Left lung (tissue), 10 donors: Measurements from ENCODE around the gene TSFM. TPM values are rescaled to one million over a fixed set of nuclear protein-coding genes. Genes with fewer than 3 reads are reported as not detected.
A peak's percentile ranks its signal among the peaks of the same experiment; 100 is the strongest.

Experiments
- ATAC-seq: fragments of 200-7000 bp; cut with Tn5 transposase; one replicate; pipeline ENCODE4 v1.9.1; 2020; ENCODE audit warnings: moderate library complexity
- DNase-seq, 4 donors: peaks; one replicate each; pipeline ENCODE4 v3.0.0-alpha.2; 2013 to 2020
- H3K27ac ChIP-seq, 2 donors: fragments of 200-600 bp; sonication (generic) in 1 of 2; one replicate each; pipeline versions ENCODE4 v1.5.0 to v1.8.0; 2020 to 2021
- H3K27me3 ChIP-seq, 2 donors: fragments of 200-600 bp; sonication (generic) in 1 of 2; one replicate each; pipeline versions ENCODE4 v1.5.0 to v1.8.0; 2020 to 2021
- H3K36me3 ChIP-seq, 2 donors: fragments of 200-600 bp; sonication (generic) in 1 of 2; one replicate each; pipeline versions ENCODE4 v1.5.0 to v1.8.0; 2020 to 2021
- H3K4me1 ChIP-seq, 2 donors: fragments of 200-600 bp; one replicate each; pipeline ENCODE4 v1.8.0; 2021
- H3K4me3 ChIP-seq, 2 donors: fragments of 200-600 bp; sonication (generic) in 1 of 2; one replicate each; pipeline versions ENCODE4 v1.5.0 to v1.8.0; 2020 to 2021; ENCODE audit warnings: mild to moderate bottlenecking in 1 of 2
- H3K9me3 ChIP-seq, 2 donors: fragments of 200-600 bp; sonication (generic) in 1 of 2; one replicate each; pipeline versions ENCODE4 v1.5.0 to v1.8.0; 2020 to 2021
- CTCF ChIP-seq, 2 donors: fragments of 200-600 bp; sonication (generic) in 1 of 2; IDR thresholded peaks; one replicate each; pipeline versions ENCODE4 v1.5.0 to v1.8.0; 2021; ENCODE audit warnings: antibody characterized with exemption in 2 of 2
- intact Hi-C, 2 donors: fragments of 100-400 bp; cut with DNase I; formaldehyde crosslinking; loops; one replicate each; pipeline versions ENCODE4 v1.11.2 to v1.14.2; 2022
- polyA plus RNA-seq, 6 donors: library from polyadenylated mRNA; unstranded; fragments of 120-200 nt; gene quantifications; one replicate each; pipeline ENCODE4 v1.2.1, GENCODE V29; 2013; ENCODE audit not compliant: insufficient read length in 6 of 6
- total RNA-seq, 2 donors: library from RNA; stranded (reverse); fragmentation: NEBNext Ultra II Directional; extraction: Animal tissue kit (Norgen Biotek cat#: 25700); gene quantifications; one replicate each; pipeline ENCODE4 v1.2.1, GENCODE V29; 2021
- donor health status: DM: no; HTN: yes; CAD: no.
- donor health status: DM: no; HTN: no; CAD: no.

Gene TSFM
- total and polyA plus RNA-seq, 8 donors = 25.6 to 35.3 (median 30.7) TPM

GRCh38 chr12:57741844-57742738 lies 40.5 kb upstream of the TSFM start:
- Histone ChIP-seq H3K27ac (peak overlapping the region in 1 of 2 donors; percentile 81), H3K27me3 (peaks cover 27 to 46% of the 10 kb centered on the region in 2 donors), H3K4me3 (peak overlapping the region in 1 of 2 donors; percentile 50), H3K9me3 (no peaks in the 10 kb centered on the region), H3K36me3 (peaks cover 0 to 18% of the 10 kb centered on the region in 2 donors), H3K4me1 (peaks cover 12 to 59% of the 10 kb centered on the region in 2 donors)
- DNase-seq (peak in 1 of 4 donors; percentile 64), ATAC-seq (no peak)
- no peak for TF ChIP-seq CTCF (IDR thresholded peaks at IDR 0.05)
- intact Hi-C loops = no loop called here

GRCh38 chr12:57743769-57744168 lies 38.8 kb upstream of the TSFM start:
- TF ChIP-seq CTCF (IDR thresholded peaks at IDR 0.05) = no peak
- intact Hi-C loops = no loop called here
- H3K4me3 ChIP-seq = no peak overlapping the region
- DNase-seq = no peak
- H3K27me3 ChIP-seq = peaks cover 12 to 29% of the 10 kb centered on the region in 2 donors
- H3K9me3 ChIP-seq = no peaks in the 10 kb centered on the region
- no peak for ATAC-seq
- peaks cover 0 to 28% of the 10 kb centered on the region in 2 donors for H3K36me3 ChIP-seq
- H3K27ac ChIP-seq = peak overlapping the region in 1 of 2 donors; percentile 92
- peaks cover 0 to 45% of the 10 kb centered on the region in 2 donors for H3K4me1 ChIP-seq

GRCh38 chr12:57744194-57744776 lies 38.3 kb upstream of the TSFM start:
- Histone ChIP-seq H3K27me3 (peaks cover 7 to 24% of the 10 kb centered on the region in 2 donors), H3K36me3 (peaks cover 0 to 33% of the 10 kb centered on the region in 2 donors), H3K4me3 (peak overlapping the region; percentile 63 to 65), H3K27ac (peak overlapping the region; percentile 91 to 92), H3K9me3 (no peaks in the 10 kb centered on the region), H3K4me1 (peaks cover 0 to 45% of the 10 kb centered on the region in 2 donors)
- DNase-seq (peak in 2 of 4 donors; percentile 73 to 84), ATAC-seq (peak; percentile 69)
- intact Hi-C loops = no loop called here
- TF ChIP-seq CTCF (IDR thresholded peaks at IDR 0.05) = no peak

- peak; percentile 94 to 99 (median 97) for DNase-seq
- H3K27ac ChIP-seq = peak within 1 kb of the TSS; percentile 91 to 92
- TF ChIP-seq CTCF (IDR thresholded peaks at IDR 0.05) = peak in 1 of 2 donors; percentile 30
- ATAC-seq = peak; percentile 96
- H3K36me3 ChIP-seq = peaks cover 0 to 40% of the 10 kb centered on the region in 2 donors
- no peaks in the 10 kb centered on the region for H3K9me3 ChIP-seq
- H3K4me3 ChIP-seq = peak within 1 kb of the TSS; percentile 63 to 65
- intact Hi-C loops = no loop called here
- H3K27me3 ChIP-seq = peaks cover under 1 to 17% of the 10 kb centered on the region in 2 donors
- H3K4me1 ChIP-seq = peaks cover 0 to 40% of the 10 kb centered on the region in 2 donors
Measured at GRCh38 chr12:57744777-57745484, 37.7 kb upstream of the TSFM start, which contains the start of gene TSPAN31. Gene TSPAN31 (plus strand): TSS chr12:57745039. CDS start chr12:57745155, 116 bp downstream.
